Measurements from ENCODE around the gene NBPF15.
"Not testable (repeated sequence)": the region's sequence is repeated elsewhere in the genome, so short reads cannot be mapped to it uniquely, and the experiment has no call there.

Gene NBPF15

DNA sequence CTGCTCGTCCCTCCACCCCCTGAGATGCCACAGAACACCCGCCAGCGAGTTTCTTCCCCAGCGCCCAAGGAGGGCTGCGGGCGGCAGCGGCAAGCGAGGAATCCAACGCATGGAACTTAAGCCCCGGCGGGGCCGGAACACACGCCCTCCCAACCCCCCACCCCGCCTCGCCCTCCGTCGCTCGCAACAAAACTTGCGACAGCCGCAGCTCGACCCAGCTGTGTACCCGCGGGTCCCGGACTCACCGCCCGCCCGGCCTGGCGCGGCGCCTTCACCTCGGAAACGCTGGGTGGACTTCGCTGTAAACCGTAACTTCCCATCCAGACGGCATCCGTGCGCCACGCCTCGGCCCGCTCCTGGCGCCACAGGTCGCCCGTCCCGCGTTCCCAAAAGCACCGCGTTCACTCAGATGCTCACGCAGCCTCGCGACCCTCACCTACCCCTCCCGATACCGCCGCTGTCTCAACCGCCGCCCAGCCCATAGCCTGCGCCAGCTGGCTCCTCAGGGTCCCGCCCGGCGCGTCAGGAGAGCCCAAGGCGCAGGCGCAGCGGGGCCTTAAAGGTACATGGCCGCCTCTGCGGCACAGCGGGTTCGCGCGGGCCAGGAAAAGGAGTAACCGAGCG is at the start of gene NBPF15:
Gene NBPF15, minus strand, starts transcription at position 534 of the 624 bp plus-strand sequence. CDS start 21,666 bp downstream, outside the sequence.
- DNase-seq: peak; percentile 79

DNA sequence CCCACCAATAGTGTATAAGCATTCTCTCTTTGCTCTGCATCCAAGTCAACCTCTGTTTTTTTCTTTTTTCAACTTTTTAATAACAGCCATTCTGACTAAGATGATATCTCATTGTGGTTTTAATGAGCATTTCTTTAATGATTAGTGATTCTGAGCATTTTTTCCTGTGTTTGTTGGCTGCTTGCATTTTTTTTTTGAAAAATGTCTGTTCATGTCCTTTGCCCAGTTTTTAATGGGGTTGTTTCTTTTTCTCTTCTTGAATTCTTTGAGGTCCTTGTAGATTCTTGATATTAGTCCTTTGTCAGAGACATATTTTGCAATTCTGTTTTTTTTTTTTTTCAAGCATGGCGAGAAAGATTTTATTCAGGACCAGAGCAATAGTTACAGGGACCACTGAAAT is 35.0 kb upstream of the NBPF15 start:
- DNase-seq: not testable (repeated sequence)

- DNase-seq: not testable (repeated sequence)
Observed at GRCh38 chr1:144494130-144494529, 32.7 kb upstream of the NBPF15 start.

- peak; percentile 29 for DNase-seq
Observed at GRCh38 chr1:144490394-144490793, 28.9 kb upstream of the NBPF15 start.

DNA sequence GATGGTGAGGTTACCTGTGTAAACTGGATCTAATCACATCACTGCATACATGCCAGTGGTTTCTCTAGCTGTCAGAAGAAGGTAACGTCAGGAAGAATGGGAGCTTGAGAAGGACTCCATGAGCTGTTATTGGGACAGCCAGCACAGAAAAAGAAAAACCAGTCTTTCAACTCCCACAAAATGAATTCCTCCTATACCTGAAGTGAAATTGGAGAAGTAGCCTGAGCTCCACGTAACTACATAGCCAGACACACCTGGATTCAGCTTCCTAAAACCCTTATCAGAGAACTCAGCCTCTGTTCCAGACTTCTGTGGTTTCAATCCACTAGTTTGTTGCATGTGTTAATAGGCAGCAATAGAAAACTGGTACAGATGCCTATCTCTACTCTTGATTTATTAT is 25.5 kb upstream of the NBPF15 start:
- DNase-seq: not testable (repeated sequence)

- not testable (repeated sequence) for DNase-seq
Observed at GRCh38 chr1:144485048-144485993, 23.9 kb upstream of the NBPF15 start.

DNA sequence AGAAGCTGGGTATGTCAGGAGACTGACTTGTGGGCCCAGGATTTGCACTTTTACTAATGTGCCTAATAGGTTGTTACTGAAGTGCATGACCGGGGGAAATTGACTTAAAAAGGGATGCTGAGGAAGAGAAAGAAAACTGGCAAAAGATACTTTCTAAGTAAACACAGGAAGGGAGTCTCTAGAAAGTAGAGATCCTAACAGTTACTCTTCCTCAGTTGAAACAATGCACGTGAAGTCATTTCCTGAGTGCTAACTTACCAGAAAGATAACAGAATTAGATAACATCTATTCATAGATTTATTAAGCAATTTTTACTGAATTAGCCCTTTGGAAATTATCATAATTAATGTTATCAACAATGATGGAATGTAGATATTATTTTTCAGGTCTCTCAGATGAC is 12.4 kb upstream of the NBPF15 start:
- not testable (repeated sequence) for DNase-seq

GRCh38 chr1:144471434-144471833 is 10.0 kb upstream of the NBPF15 start:
- not testable (repeated sequence) for DNase-seq

GRCh38 chr1:144461778-144462177 is 309 bp upstream of the NBPF15 start:
- DNase-seq: not testable (repeated sequence)

- peak; percentile 48 for DNase-seq
Observed at GRCh38 chr1:144460686-144461085, 783 bp downstream of the NBPF15 start.

- not testable (repeated sequence) for DNase-seq
Observed at GRCh38 chr1:144442402-144442801, 19.1 kb downstream of the NBPF15 start.

DNA sequence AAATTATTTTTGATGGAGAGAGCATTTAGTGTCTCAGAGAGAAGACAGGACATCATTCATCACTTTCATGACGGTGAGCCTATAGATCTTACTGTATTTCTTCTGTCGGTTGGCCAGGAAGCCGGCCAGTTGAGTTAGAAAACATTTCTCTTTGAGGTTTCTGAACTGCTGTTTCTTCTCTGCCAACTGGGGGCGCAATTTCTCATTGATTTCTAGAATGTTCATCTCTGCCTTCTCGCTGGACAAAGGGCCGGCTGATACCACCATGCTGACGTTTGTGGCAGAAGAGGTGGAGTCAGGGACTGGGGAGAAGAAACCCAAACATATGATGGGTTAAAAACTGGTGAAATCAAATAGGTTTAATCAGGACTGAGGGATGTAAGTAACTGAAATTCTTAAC is 21.7 kb downstream of the NBPF15 start:
- peak; percentile 23 for DNase-seq

DNA sequence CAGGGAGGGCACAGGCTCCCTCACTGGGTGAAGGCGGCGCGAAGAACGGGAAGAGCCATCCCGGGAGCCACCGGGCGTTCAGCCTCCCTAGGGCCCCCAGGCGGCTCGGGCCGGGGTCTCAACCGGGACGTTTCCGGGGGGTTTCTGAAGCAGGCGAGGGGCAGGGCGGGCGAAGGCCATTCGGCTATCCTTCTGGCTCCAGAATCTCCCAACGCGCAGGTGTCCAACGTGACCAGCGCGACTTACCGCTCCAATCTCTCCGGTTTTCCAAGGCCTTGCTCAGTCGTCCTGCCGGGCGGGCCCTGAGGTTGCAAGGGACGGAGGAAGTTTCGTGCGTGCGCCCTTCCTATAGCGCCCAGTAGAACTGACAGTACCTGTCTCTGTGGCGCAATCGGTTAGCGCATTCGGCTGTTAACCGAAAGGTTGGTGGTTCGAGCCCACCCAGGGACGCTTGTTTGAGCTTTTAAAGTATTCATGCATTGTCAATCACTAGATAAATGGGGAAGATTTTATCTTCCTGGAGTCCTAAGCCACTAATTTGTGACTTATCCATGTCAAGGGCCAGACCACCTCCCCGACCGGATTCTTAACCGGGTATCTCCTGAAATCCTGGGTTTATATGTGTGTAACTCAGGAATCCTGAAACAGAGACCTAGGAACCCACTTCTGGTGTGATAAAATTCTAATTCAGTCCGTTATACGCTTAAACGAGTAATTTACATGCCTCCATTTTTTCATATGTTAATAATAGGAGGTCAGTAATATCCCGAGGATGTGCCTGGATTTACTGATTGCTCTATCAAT is 42.4 kb downstream of the NBPF15 start:
- DNase-seq: peak; percentile 82

DNA sequence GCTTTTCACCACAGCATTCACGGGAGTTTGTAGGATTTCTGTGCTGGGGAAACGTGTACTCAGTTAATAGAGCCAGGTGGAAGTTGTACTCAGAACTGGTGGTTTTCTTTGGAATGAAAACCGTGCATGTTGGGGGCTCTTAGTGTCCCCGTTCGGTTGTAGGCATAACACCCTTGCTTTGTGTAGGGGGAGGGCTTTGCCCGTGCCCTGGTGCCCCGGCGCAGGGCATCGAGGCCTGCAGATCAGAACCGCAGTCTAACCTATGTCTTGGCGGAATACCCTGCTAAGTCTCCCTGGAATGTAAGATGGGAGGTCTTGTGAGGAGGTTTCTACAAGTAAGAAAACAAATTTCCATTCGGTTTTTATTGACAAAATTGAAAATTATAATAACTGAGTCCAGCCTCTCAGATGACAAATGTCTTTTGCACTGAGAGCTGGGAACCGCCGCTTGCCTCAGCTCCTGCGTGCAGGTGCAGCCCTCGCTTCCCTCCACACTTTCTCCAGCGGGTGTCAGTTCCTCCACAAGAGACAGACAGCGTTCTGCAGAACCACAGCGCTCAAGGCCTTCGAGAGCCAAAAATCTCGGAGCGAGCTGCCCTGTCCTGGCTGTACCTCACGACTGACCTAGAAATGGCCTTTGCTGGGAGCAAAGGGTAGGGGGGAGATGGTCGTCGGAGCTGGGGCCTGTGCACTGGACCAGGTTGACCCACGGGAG is 47.9 kb downstream of the NBPF15 start:
- DNase-seq: not testable (repeated sequence)

DNA sequence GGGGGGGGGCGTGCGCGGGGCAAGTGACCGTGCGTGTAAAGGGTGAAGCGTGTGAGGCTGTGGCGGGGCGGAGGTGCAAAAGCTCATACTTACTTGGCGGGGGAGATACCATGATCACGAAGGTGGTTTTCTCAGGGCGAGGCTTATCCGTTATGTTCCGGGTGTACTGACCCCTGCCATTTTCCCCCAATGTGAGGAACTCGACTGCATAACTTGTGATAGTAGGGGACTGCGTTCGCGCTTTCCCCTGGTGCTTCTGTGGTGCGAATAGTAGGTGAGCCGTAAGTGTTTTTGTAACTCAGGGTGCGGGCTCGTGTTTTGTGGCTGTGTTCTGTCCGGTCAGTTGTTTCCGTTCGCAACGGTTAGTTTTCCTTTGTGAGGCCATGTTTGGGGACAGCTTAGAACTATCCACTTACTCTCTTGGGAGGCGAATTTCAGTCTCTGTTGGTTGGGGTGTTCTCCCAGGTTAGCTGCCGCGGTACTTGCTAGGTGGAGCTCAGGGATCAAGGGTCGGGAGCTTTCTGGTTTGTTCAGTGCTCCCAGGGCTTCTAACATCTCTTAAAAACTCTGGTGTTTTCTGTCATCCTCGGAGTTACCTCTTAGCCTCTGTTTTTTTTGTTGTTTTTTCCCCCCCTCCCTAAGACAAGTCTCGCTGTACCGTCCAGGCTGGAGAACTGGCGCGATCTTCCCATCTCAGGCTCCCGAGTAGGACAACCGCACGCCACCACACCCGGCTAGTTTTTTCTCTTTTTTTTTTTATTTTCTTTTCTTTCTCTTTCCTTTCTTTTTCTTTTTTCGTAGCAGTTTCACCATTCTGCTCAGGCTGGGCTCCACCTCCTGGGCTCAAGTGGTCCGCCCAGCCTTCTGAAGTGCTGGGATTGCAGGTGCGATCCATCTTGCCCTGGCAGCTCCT is 48.7 kb downstream of the NBPF15 start:
- DNase-seq: peak; percentile 95

GRCh38 chr1:144412068-144412471 is 49.4 kb downstream of the NBPF15 start:
- DNase-seq: peak; percentile 91

DNA sequence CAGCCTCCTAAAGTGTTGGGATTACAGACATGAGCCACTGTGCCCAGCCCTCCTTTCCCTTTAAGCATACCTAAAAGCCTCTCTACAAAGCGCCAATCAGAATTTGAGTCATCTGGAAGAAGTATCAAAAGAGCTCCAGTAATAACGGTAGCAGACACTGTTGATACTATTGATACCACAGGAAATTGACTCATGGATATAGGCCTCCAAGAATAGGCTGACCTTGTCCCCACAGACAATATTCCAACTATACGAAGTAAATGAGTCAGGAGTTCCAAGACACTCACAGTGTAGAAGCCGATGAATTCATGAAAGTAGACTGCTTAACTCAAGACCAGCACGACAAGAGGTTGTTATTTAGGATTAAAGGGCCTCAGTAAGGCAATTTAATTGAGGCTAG is 58.7 kb downstream of the NBPF15 start:
- DNase-seq: not testable (repeated sequence)

DNA sequence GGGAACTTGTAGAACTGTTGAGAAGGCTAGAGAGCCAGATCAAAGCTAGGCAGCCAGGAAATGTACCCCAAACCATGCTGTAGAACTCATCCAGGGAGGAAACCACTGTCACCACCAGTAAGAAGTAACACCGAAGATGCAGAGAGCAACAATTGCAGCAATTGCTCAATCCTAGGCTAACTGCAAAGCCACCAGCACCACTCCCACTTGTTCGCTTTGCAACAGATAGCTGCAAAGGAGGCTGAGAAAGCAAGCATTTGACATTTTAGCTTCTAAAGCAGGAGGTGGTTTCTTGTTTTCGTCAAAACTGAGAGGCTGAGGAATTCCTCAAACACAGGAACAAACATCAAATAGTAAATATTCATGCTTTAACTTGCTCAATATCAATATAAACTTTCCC is 89.8 kb downstream of the NBPF15 start:
- DNase-seq: not testable (repeated sequence)

Data from CD4-positive, alpha-beta T cell treated with Interleukin-10 for 1 hour (primary cell).